Fibroblast of lung (primary cell): ENCODE results near the gene TSPYL1.

ENCODE experiments used
- CTCF ChIP-seq, 2 donors: IDR thresholded peaks in 1 of 2; conservative IDR thresholded peaks in 1 of 2; 1 replicate in 1 of 2; 2 replicates in 1 of 2; pipeline ENCODE4 v1.5.1; 2011 to 2012; ENCODE audit warnings: low read length in 2 of 2, control low read depth in 1 of 2, inconsistent platforms in 1 of 2, low read depth in 1 of 2, mild to moderate bottlenecking in 1 of 2
- EZH2 ChIP-seq: IDR thresholded peaks from 2 replicates; pipeline ENCODE4 v1.5.1; 2012; ENCODE audit warnings: low read length, control low read depth, mild to moderate bottlenecking; ENCODE audit errors: missing control alignments

DNA sequence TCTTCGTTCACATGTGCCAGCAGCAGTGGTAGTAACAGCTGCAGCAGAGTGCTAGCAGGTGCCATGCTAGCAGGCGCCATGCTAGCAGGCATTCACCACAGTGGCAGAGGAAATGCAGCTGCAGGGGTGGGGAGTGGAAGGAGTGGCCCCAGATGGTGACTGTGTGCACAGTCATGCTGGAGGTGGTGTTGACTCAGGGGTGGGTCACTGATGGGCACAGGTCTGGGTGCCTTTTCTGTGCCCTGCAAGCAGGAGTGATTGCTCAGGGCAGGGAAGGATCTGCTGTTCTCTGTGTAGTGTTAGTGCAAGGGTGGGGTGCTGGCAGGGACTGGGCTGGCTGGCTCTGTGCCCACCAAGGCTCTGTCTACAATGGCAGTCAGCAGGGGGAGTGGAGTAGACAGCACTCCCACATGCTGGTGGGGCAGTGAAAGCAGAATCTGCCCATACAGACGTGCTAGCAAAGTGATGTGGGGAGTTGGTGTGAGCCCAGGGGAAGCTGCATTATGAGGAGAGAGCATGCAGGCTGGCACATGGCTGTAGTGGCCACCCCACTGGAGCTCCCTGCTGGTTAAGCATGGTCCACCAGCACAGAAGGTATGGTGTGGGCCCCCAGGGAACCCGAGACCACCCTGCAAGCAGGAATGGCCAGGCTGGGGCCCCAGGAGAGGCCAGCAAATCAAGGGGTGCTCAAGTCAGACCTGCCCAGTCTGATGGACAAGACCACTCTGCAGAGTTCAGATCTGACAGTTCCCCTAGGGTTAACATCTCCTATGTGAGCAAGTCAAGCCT is 14.5 kb downstream of the TSPYL1 start:
- TF ChIP-seq CTCF (conservative IDR thresholded peaks at IDR 0.05 in 1 of 2, IDR thresholded peaks at IDR 0.05 in 1 of 2; ENCODE audit: low read depth in 1 of 2, low read length in 2 of 2) (no peak), EZH2 (no peak)
